GM10847 (cell line): ENCODE results near the gene ATAD2B.

Experiments
- POLR2A ChIP-seq: IDR thresholded peaks from 2 replicates; pipeline ENCODE4 v1.6.1; 2011; ENCODE audit not compliant: insufficient read length; ENCODE audit errors: extremely low read depth

The ATAD2B gene

DNA sequence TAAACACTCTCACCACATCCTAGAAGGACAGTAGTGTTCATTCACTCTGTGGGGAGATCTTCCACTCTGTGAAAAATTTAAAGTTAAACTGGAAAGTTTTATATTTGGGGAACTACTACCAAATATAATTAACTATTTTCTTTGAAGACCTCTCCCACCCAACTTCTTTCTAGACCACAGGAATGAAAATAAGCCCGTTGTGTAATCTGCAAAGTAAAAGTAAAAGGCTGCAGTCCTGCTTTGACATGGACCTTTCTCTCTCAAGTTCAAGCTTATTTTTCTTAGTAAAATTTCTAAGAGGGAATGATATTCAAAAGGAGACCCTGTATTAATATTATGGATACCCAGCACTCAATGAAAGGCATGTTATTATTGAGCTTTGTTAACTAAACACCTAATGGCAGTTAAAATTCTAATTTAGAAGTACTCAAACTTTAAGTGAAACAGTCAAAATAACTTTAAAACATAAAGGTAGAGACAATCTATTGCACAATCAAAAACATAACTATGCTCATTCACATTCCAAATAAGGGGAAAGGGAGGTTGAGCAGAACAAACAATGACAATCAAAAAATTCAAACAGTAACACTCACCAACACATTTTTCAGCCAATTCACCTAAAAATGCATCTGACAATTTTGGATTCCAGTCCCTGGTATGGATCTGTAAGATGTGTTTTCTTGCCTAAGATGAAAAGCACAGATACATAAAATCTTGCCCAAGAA, 98.5 kb downstream of the ATAD2B start:
- no peak for TF ChIP-seq POLR2A

GRCh38 chr2:23827287-23827686, 99.6 kb downstream of the ATAD2B start:
- no peak for TF ChIP-seq POLR2A

DNA sequence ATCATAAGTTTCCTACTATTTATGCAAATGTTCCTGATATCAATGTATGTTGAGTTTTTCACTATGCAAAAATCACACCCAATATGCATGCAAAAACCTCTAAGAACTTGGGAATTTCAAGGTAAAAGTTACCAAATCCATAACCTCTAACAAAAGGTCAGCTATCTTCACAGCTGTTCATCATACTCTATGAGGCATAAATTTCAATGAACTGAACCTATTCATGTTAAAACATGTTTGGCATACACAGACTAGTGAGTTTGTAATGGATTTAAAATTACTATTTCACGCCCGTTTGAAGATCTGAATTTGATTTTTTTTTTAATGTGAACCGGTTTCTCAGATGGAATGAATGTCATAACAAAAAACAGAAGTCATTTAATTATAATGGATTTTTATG, 100.2 kb downstream of the ATAD2B start:
- no peak for TF ChIP-seq POLR2A

DNA sequence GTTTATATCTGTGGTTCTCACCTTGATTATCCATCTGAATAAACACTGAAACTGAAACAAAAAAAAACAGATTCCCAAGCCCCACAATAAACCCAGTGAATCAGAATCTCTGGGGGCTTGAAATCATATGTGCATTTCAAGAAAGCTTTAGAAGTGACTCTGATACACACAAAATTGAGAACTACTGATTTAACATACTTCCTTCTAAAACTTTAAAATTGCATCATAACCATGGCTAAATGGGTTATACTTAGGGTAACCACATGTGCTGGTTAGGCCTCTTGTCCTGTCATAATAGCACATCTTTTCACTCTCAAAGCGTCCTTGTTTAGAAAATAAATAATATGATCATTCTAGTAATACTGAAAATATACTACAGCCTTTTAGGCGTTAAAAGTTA, 100.9 kb downstream of the ATAD2B start:
- TF ChIP-seq POLR2A: no peak

GRCh38 chr2:23824777-23825212, 102.1 kb downstream of the ATAD2B start:
- TF ChIP-seq POLR2A: no peak

- TF ChIP-seq POLR2A: no peak
Observed at GRCh38 chr2:23823863-23824262, 103.1 kb downstream of the ATAD2B start.

DNA sequence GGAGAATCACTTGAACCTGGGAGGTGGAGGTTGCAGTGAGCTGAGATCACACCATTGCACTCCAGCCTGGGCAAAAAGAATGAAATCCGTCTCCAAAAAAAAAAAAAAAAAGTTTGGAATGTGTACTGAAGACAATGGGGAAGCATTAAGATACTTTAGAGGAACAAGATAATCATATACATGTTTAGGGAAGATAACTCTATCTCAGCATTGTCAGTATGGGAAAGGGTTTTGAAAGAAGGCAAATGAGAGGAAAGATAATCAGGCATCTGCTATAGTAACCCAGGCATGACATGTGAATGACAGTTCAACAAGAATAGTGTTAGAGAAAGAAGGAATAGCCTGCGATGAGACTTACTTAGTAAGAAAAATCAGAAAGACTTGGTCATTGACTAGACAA, 112.0 kb downstream of the ATAD2B start:
- TF ChIP-seq POLR2A: no peak

- TF ChIP-seq POLR2A: no peak
Observed at GRCh38 chr2:23813438-23813837, 113.5 kb downstream of the ATAD2B start.

GRCh38 chr2:23809150-23809549, 117.8 kb downstream of the ATAD2B start:
- TF ChIP-seq POLR2A: no peak

- no peak for TF ChIP-seq POLR2A
Observed at GRCh38 chr2:23806665-23807249, 120.2 kb downstream of the ATAD2B start.

- TF ChIP-seq POLR2A: no peak
Observed at GRCh38 chr2:23806201-23806600, 120.7 kb downstream of the ATAD2B start.

DNA sequence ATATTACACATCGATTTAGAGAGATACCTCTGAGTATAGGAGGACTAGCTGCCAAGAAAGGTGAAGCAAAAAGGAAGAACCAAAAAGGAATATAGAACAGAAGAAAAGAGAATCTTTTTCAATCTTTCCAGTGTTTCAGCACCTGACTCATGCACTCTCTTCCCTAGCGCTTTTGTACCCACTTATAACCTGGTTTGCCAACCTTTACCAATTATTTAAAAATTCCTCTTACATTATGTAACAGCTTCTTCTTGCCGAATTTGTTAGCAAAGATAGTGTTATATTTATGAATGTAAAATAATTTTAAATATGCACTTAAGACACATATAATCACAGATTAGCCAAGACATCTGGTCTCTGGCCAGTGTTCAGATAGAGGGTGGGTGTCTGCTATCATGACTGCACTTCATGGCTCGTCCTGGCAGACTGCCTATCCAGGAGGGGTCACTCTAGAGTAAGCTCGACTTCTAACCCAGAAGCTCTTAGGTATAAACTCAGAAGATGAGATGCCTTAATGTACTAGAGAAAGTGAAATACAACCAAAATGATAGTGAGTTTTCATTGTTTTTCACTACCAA, 122.9 kb downstream of the ATAD2B start:
- TF ChIP-seq POLR2A: no peak

- TF ChIP-seq POLR2A: no peak
Observed at GRCh38 chr2:23803264-23803964, 123.5 kb downstream of the ATAD2B start.

GRCh38 chr2:23801396-23801795, 125.5 kb downstream of the ATAD2B start:
- no peak for TF ChIP-seq POLR2A

GRCh38 chr2:23794234-23794633, 132.7 kb downstream of the ATAD2B start:
- no peak for TF ChIP-seq POLR2A

DNA sequence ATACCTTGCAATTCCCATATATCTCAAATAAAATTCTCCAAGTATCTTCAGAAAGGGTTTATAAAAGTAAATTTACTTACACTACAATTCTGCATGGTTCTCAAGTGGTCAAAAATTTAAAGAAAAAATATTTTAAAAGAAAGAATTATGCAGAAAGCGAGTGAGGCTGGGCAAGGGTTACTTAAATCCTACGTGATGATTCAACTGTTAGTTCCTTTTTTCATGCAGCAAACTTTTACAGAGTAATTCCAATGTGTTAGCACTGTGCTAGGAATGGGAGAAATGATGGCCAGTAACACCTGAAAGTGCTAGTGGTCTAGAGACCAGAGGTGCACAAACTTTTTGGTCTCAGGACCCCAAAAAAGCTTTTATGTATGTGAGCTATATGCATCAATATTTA, 133.4 kb downstream of the ATAD2B start:
- TF ChIP-seq POLR2A: no peak
